NOMO-1 treated with dmso at 0.1 percent for 144 hours (cell line): ENCODE data around the gene MAN2B2.

ENCODE experiments used
- DNase-seq: peaks from one replicate; lab custom pipeline; 2025; ENCODE audit not compliant: unreplicated experiment; lab: John Stamatoyannopoulos, UW

Gene MAN2B2

GRCh38 chr4:6546091-6546490, 28.9 kb upstream of the MAN2B2 start:
- DNase-seq, result no peak

GRCh38 chr4:6546681-6547447, 28.1 kb upstream of the MAN2B2 start:
- peak; percentile 12 for DNase-seq

GRCh38 chr4:6548201-6548881, 26.6 kb upstream of the MAN2B2 start:
- DNase-seq, result peak; percentile 5

- DNase-seq, result no peak
Measured at GRCh38 chr4:6548882-6549230, 26.1 kb upstream of the MAN2B2 start.

- DNase-seq, result no peak
Measured at GRCh38 chr4:6549445-6549844, 25.5 kb upstream of the MAN2B2 start.

GRCh38 chr4:6549890-6550620, 24.9 kb upstream of the MAN2B2 start:
- DNase-seq, result no peak

GRCh38 chr4:6550821-6551220, 24.2 kb upstream of the MAN2B2 start:
- DNase-seq, result no peak

- DNase-seq, result no peak
Measured at GRCh38 chr4:6551660-6552059, 23.3 kb upstream of the MAN2B2 start.

- DNase-seq, result no peak
Measured at GRCh38 chr4:6555519-6555918, 19.5 kb upstream of the MAN2B2 start.

GRCh38 chr4:6556263-6556662, 18.7 kb upstream of the MAN2B2 start:
- DNase-seq, result no peak

GRCh38 chr4:6557185-6557584, 17.8 kb upstream of the MAN2B2 start:
- DNase-seq, result no peak

- no peak for DNase-seq
Measured at GRCh38 chr4:6557856-6558255, 17.1 kb upstream of the MAN2B2 start.

GRCh38 chr4:6560416-6561172, 14.4 kb upstream of the MAN2B2 start:
- DNase-seq, result no peak

- no peak for DNase-seq
Measured at GRCh38 chr4:6561173-6561516, 13.8 kb upstream of the MAN2B2 start.

- DNase-seq, result no peak
Measured at GRCh38 chr4:6561706-6562371, 13.2 kb upstream of the MAN2B2 start.

GRCh38 chr4:6562931-6563901, 11.8 kb upstream of the MAN2B2 start:
- DNase-seq, result no peak

GRCh38 chr4:6563935-6564645, 10.9 kb upstream of the MAN2B2 start:
- DNase-seq, result no peak

- no peak for DNase-seq
Measured at GRCh38 chr4:6565691-6566390, 9.1 kb upstream of the MAN2B2 start.
